GM18526 (cell line): Measurements from ENCODE around the gene CMSS1.

Source experiments
- POLR2A ChIP-seq: IDR thresholded peaks from 3 replicates; pipeline ENCODE4 v1.6.1; 2011; ENCODE audit not compliant: insufficient read length; ENCODE audit errors: extremely low read depth

The CMSS1 gene

GRCh38 chr3:99817437-99818240 is at the start of gene CMSS1:
TSS of gene CMSS1 (plus strand) at chr3:99817862.
- peak; percentile 69 for TF ChIP-seq POLR2A

GRCh38 chr3:99768126-99768525 is 49.5 kb upstream of the CMSS1 start:
- no peak for TF ChIP-seq POLR2A

- TF ChIP-seq POLR2A = no peak
Observed at GRCh38 chr3:99768808-99769501, 48.7 kb upstream of the CMSS1 start.

GRCh38 chr3:99772171-99772570 is 45.5 kb upstream of the CMSS1 start:
- TF ChIP-seq POLR2A = no peak

GRCh38 chr3:99772671-99773070 is 45.0 kb upstream of the CMSS1 start:
- TF ChIP-seq POLR2A = no peak

GRCh38 chr3:99774467-99774866 is 43.2 kb upstream of the CMSS1 start:
- no peak for TF ChIP-seq POLR2A

- TF ChIP-seq POLR2A = no peak
Observed at GRCh38 chr3:99776516-99777209, 41.0 kb upstream of the CMSS1 start.

DNA sequence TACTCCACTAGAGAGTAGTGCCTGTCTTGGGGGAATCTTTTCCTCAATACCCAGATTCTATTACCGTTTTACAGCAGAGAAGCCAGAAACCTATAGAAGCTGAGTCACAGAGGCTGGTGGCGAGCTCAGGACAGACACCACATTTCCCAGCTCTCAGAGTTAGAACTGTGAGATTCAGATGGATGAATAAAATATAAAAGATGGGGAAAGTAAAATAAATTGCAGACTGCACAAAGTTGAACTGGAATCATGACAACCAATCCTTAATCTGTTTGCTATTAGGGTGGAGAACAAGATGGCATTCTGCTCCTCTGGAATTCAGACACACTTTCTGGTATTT is 40.5 kb upstream of the CMSS1 start:
- no peak for TF ChIP-seq POLR2A

DNA sequence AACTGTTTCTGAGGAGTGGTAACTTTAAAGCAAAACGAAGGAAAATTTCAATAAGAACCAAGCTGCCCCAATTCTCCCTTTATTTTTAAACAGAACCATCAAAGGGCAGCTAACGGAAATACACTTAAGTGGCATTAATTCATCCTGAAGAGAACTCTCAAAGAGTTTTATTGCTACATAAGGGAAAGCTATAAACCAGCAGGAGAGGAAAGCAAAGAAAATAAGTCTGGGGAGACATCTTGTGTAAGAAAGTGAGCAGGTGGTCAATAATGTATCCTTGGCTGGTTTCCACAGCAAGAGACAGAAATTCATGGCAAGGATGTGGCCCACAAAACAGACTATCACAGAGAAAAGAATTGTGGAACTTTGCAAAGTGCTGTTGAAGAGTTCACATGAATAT is 40.0 kb upstream of the CMSS1 start:
- TF ChIP-seq POLR2A = no peak

- no peak for TF ChIP-seq POLR2A
Observed at GRCh38 chr3:99780749-99781148, 36.9 kb upstream of the CMSS1 start.

DNA sequence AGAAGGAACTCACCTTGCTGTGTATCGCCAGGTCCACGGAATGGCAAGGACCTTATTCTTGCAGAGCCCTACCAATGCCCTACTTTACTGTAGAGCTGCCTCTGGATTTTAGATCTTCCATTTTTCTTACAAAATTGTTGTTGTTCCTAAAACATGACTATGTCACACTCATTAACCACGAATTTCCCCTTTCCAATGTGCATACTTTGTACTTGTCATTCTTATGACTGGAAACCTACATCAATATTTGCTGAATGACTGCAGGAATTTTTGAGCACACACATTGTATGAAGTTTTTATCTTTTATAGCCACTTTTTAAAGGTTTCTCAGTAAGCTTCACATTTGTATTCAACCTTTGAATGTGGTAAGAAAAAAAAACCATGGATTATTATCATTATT is 35.9 kb upstream of the CMSS1 start:
- TF ChIP-seq POLR2A = no peak

DNA sequence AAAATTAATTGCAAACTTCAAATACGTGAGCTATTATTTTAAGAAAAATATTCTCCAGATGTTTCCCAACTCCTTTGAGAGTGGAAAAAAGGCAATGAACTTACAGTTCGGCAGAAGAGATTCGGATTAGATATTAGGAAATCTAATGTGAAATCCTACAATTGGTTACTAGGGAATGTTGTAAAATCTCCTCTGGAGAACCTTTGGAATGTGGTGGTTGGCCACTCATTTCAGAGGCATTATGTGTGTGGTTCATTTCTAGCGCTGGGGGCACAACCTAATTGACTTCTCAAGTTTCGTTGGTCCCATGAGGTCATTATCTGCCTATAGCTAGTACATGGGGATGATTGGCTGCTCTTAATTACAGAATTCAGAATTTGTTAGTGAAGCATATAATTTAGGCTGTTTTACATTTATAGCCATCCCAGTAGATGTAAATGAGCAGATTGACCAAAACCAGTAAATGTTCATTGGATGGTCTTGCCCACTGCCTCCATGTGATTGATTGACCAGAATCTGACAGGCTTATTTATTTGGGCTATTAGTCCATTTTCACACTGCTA is 34.6 kb upstream of the CMSS1 start:
- TF ChIP-seq POLR2A = no peak

GRCh38 chr3:99789011-99789721 is 28.5 kb upstream of the CMSS1 start:
- no peak for TF ChIP-seq POLR2A

GRCh38 chr3:99794485-99794884 is 23.2 kb upstream of the CMSS1 start:
- TF ChIP-seq POLR2A = no peak

DNA sequence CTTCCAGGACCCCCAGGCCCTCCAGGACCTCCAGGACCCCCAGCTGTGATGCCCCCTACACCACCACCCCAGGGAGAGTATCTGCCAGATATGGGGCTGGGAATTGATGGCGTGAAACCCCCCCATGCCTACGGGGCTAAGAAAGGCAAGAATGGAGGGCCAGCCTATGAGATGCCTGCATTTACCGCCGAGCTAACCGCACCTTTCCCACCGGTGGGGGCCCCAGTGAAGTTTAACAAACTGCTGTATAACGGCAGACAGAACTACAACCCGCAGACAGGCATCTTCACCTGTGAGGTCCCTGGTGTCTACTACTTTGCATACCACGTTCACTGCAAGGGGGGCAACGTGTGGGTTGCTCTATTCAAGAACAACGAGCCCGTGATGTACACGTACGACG is 22.1 kb upstream of the CMSS1 start:
- TF ChIP-seq POLR2A = no peak
